GM19025 (cell line): Measurements from ENCODE around the gene G6PC1.
"Not testable (repeated sequence)": the region's sequence is repeated elsewhere in the genome, so short reads cannot be mapped to it uniquely, and the experiment has no call there.

Experiments
- ATAC-seq: cut with Tn5 transposase; IDR thresholded peaks from one replicate; pipeline ENCODE4 v1.9.1; 2021; ENCODE audit warnings: mild to moderate bottlenecking, low read depth, moderate library complexity; ENCODE audit not compliant: unreplicated experiment

Gene G6PC1

GRCh38 chr17:42900460-42901331 lies at the start of gene G6PC1:
Gene G6PC1, plus strand, starts transcription at chr17:42900799. Its CDS starts 78 bp downstream, at chr17:42900877.
- no peak for ATAC-seq

GRCh38 chr17:42850954-42851353 lies 49.6 kb upstream of the G6PC1 start, which contains the start of gene AOC3:
Gene AOC3, plus strand, starts transcription at chr17:42851199. Its CDS starts 145 bp downstream, at chr17:42851344.
- ATAC-seq = no peak

- not testable (repeated sequence) for ATAC-seq
Observed at GRCh38 chr17:42851371-42852240, 49.0 kb upstream of the G6PC1 start.

- no peak for ATAC-seq
Observed at GRCh38 chr17:42852351-42852750, 48.2 kb upstream of the G6PC1 start.

GRCh38 chr17:42853004-42853403 lies 47.6 kb upstream of the G6PC1 start:
- no peak for ATAC-seq

GRCh38 chr17:42853597-42853967 lies 47.0 kb upstream of the G6PC1 start:
- ATAC-seq = no peak

- no peak for ATAC-seq
Observed at GRCh38 chr17:42853968-42854790, 46.4 kb upstream of the G6PC1 start.

- no peak for ATAC-seq
Observed at GRCh38 chr17:42855048-42855596, 45.5 kb upstream of the G6PC1 start.

GRCh38 chr17:42856093-42856492 lies 44.5 kb upstream of the G6PC1 start:
- not testable (repeated sequence) for ATAC-seq

- ATAC-seq = not testable (repeated sequence)
Observed at GRCh38 chr17:42856516-42856915, 44.1 kb upstream of the G6PC1 start.

GRCh38 chr17:42857389-42857788 lies 43.2 kb upstream of the G6PC1 start:
- no peak for ATAC-seq

- no peak for ATAC-seq
Observed at GRCh38 chr17:42865638-42866094, 34.9 kb upstream of the G6PC1 start.

- no peak for ATAC-seq
Observed at GRCh38 chr17:42866216-42866615, 34.4 kb upstream of the G6PC1 start.

- ATAC-seq = no peak
Observed at GRCh38 chr17:42866631-42867575, 33.7 kb upstream of the G6PC1 start.

GRCh38 chr17:42867694-42868261 lies 32.8 kb upstream of the G6PC1 start:
- ATAC-seq = not testable (repeated sequence)

GRCh38 chr17:42868338-42868737 lies 32.3 kb upstream of the G6PC1 start:
- ATAC-seq = no peak

- no peak for ATAC-seq
Observed at GRCh38 chr17:42871647-42872046, 29.0 kb upstream of the G6PC1 start.

GRCh38 chr17:42872251-42872965 lies 28.2 kb upstream of the G6PC1 start:
- ATAC-seq = no peak
